ENCODE measurements around the gene EXOSC10.

The EXOSC10 gene

GRCh38 chr1:11143401-11143800, 43.7 kb upstream of the EXOSC10 start:
- TF ChIP-seq ZNF548 (tag by site-specific recombination; IDR thresholded peaks at IDR 0.05) (no peak), TSHZ1 (tag by site-specific recombination; IDR thresholded peaks at IDR 0.05; ENCODE audit: borderline replicate concordance) (no peak), ZEB2 (tag by site-specific recombination; IDR thresholded peaks at IDR 0.05) (no peak), ZBTB8A (tag by site-specific recombination; IDR thresholded peaks at IDR 0.05) (no peak), ZNF394 (tag by site-specific recombination; IDR thresholded peaks at IDR 0.05; ENCODE audit: borderline replicate concordance) (no peak), PRDM10 (tag by site-specific recombination; IDR thresholded peaks at IDR 0.05) (no peak), ZNF843 (tag by site-specific recombination; IDR thresholded peaks at IDR 0.05) (no peak), ZNF830 (tag by site-specific recombination; IDR thresholded peaks at IDR 0.05; ENCODE audit: low read depth) (no peak), ZNF433 (tag by site-specific recombination; IDR thresholded peaks at IDR 0.05; ENCODE audit: low read depth) (no peak), ZNF768 (tag by site-specific recombination; IDR thresholded peaks at IDR 0.05) (no peak), ZSCAN23 (tag by site-specific recombination; IDR thresholded peaks at IDR 0.05) (no peak), YY2 (tag by site-specific recombination; IDR thresholded peaks at IDR 0.05) (no peak)
- Histone ChIP-seq H3K9me3 (ENCODE audit: control insufficient read depth, insufficient read depth, low read depth, low read length) (no peaks in the 10 kb centered on the region), H3K4me3 (ENCODE audit: low read depth, low read length) (no peak overlapping the region), H3K4me1 (ENCODE audit: control insufficient read depth, insufficient read depth, low read length) (no peaks in the 10 kb centered on the region), H3K27ac (ENCODE audit: extremely low read depth, low read depth, low read length) (no peak overlapping the region), H3K36me3 (ENCODE audit: control insufficient read depth in 2 of 2, insufficient read depth in 1 of 2, low read length in 2 of 2) (peaks cover 15 to 89% of the 10 kb centered on the region in 2 experiments; a peak in 2 of 3 replicates)
- POLR2A ChIA-PET: no interaction called here
- CTCF ChIA-PET: interaction anchor here (0.8 to 1.1 kb wide), 2 partner anchors 98 to 106 kb away, joined by 3 to 8 read pairs; no protein-coding TSS in a partner anchor

- Histone ChIP-seq H3K36me3 (ENCODE audit: control insufficient read depth in 2 of 2, insufficient read depth in 1 of 2, low read length in 2 of 2) (peaks cover 13 to 89% of the 10 kb centered on the region in 2 experiments; a peak in 2 of 3 replicates), H3K9me3 (ENCODE audit: control insufficient read depth, insufficient read depth, low read depth, low read length) (no peaks in the 10 kb centered on the region), H3K27ac (ENCODE audit: extremely low read depth, low read depth, low read length) (no peak overlapping the region), H3K4me3 (ENCODE audit: low read depth, low read length) (no peak overlapping the region), H3K4me1 (ENCODE audit: control insufficient read depth, insufficient read depth, low read length) (no peaks in the 10 kb centered on the region)
- CTCF ChIA-PET: no interaction called here
- POLR2A ChIA-PET: no interaction called here
- TF ChIP-seq PRDM6 (tag by site-specific recombination; IDR thresholded peaks at IDR 0.05) (no peak), ZNF221 (tag by site-specific recombination; IDR thresholded peaks at IDR 0.05; ENCODE audit: borderline replicate concordance) (no peak), ZNF366 (tag by site-specific recombination; conservative IDR thresholded peaks at IDR 0.05) (no peak), KLF8 (tag by site-specific recombination; IDR thresholded peaks at IDR 0.05) (no peak), ZNF704 (tag by site-specific recombination; IDR thresholded peaks at IDR 0.05) (no peak), YY2 (tag by site-specific recombination; IDR thresholded peaks at IDR 0.05) (no peak), HOXD13 (CRISPR knock-in tag; IDR thresholded peaks at IDR 0.05; ENCODE audit: borderline replicate concordance) (no peak), ZNF560 (tag by site-specific recombination; IDR thresholded peaks at IDR 0.05; ENCODE audit: borderline replicate concordance) (no peak), ZNF654 (tag by site-specific recombination; IDR thresholded peaks at IDR 0.05; ENCODE audit: low read depth) (no peak), ZNF146 (tag by site-specific recombination; IDR thresholded peaks at IDR 0.05) (no peak), ZIC2 (tag by site-specific recombination; IDR thresholded peaks at IDR 0.05) (no peak), KLF7 (tag by site-specific recombination; IDR thresholded peaks at IDR 0.05; ENCODE audit: borderline replicate concordance) (no peak), ZNF121 (tag by site-specific recombination; IDR thresholded peaks at IDR 0.05) (no peak)
These were observed 43.1 kb upstream of the EXOSC10 start for GRCh38 chr1:11142618-11143391.

All from HEK293 (cell line).